BE2C (cell line): ENCODE results near the gene CFLAR.
"Not testable (repeated sequence)": the region's sequence is repeated elsewhere in the genome, so short reads cannot be mapped to it uniquely, and the experiment has no call there.

ENCODE experiments used
- DNase-seq: peaks from one replicate; pipeline ENCODE4 v3.0.0-alpha.2; 2020
- H3K27me3 ChIP-seq: fragments of 250-450 bp; sonication (Bioruptor Pico); 2 replicates; pipeline ENCODE4 v1.5.1; 2020; ENCODE audit warnings: mild to moderate bottlenecking
- H3K36me3 ChIP-seq: fragments of 250-450 bp; sonication (Bioruptor Pico); 2 replicates; pipeline ENCODE4 v1.5.1; 2020; ENCODE audit warnings: mild to moderate bottlenecking
- H3K4me1 ChIP-seq: fragments of 250-450 bp; sonication (Bioruptor Pico); 2 replicates; pipeline ENCODE4 v1.5.1; 2020
- H3K4me3 ChIP-seq: 2 replicates; pipeline ENCODE4 v1.5.1; 2011; ENCODE audit warnings: low read depth, low read length
- H3K9me3 ChIP-seq: fragments of 250-450 bp; sonication (Bioruptor Pico); 2 replicates; pipeline ENCODE4 v1.5.1; 2020
- CTCF ChIP-seq: IDR thresholded peaks from 2 replicates; pipeline ENCODE4 v1.5.1; 2012; ENCODE audit warnings: mild to moderate bottlenecking, low read depth, low read length

The CFLAR gene

GRCh38 chr2:201114846-201115245 lies 1.1 kb upstream of the CFLAR start:
- H3K9me3 ChIP-seq = no peaks in the 10 kb centered on the region
- H3K4me3 ChIP-seq = no peak overlapping the region
- no peaks in the 10 kb centered on the region for H3K36me3 ChIP-seq
- no peak for TF ChIP-seq CTCF
- no peaks in the 10 kb centered on the region for H3K27me3 ChIP-seq
- H3K4me1 ChIP-seq = peaks cover 4% of the 10 kb centered on the region
- DNase-seq = no peak

GRCh38 chr2:201116959-201117734 lies 1.2 kb downstream of the CFLAR start:
- DNase-seq = peak; percentile 32
- peak; percentile 36; the same call in 1 of the 2 replicates for TF ChIP-seq CTCF
- Histone ChIP-seq H3K4me1 (peaks cover 4% of the 10 kb centered on the region), H3K36me3 (no peaks in the 10 kb centered on the region), H3K9me3 (no peaks in the 10 kb centered on the region), H3K4me3 (peak overlapping the region; percentile 89), H3K27me3 (no peaks in the 10 kb centered on the region)

- H3K9me3 ChIP-seq, DNase-seq, H3K27me3 ChIP-seq, H3K36me3 ChIP-seq, H3K4me1 ChIP-seq: not testable (repeated sequence)
- H3K4me3 ChIP-seq = peak overlapping the region; percentile 89; the same call in 1 of the 2 replicates
Measured at GRCh38 chr2:201117735-201118094, 1.8 kb downstream of the CFLAR start.

GRCh38 chr2:201118121-201118960 lies 2.4 kb downstream of the CFLAR start:
- H3K4me1 ChIP-seq = peaks cover 4% of the 10 kb centered on the region
- peak; percentile 47 for DNase-seq
- no peaks in the 10 kb centered on the region for H3K36me3 ChIP-seq
- no peaks in the 10 kb centered on the region for H3K9me3 ChIP-seq
- peak overlapping the region; percentile 44 for H3K4me3 ChIP-seq
- H3K27me3 ChIP-seq = no peaks in the 10 kb centered on the region
- TF ChIP-seq CTCF = peak; percentile 21; the same call in 1 of the 2 replicates

- no peak for TF ChIP-seq CTCF
- Histone ChIP-seq H3K36me3 (no peaks in the 10 kb centered on the region), H3K27me3 (no peaks in the 10 kb centered on the region), H3K9me3 (no peaks in the 10 kb centered on the region), H3K4me3 (peak overlapping the region; percentile 44), H3K4me1 (peaks cover 4% of the 10 kb centered on the region)
- no peak for DNase-seq
Measured at GRCh38 chr2:201118961-201119854, 3.2 kb downstream of the CFLAR start.

- TF ChIP-seq CTCF = no peak
- Histone ChIP-seq H3K4me3 (no peak overlapping the region), H3K4me1 (peaks cover 7% of the 10 kb centered on the region), H3K36me3 (no peaks in the 10 kb centered on the region), H3K27me3 (no peaks in the 10 kb centered on the region), H3K9me3 (no peaks in the 10 kb centered on the region)
- no peak for DNase-seq
Measured at GRCh38 chr2:201122276-201122675, 6.3 kb downstream of the CFLAR start.
